GM10248 (cell line): ENCODE data around the gene PRR23A.

Experiments used
- CTCF ChIA-PET: fragments of 300-600 bp; sonication (Branson Sonifier 250); formaldehyde crosslinking; extraction: SDS; loops from one replicate; lab custom pipeline; 2021; ENCODE audit warnings: antibody characterized with exemption; lab: Yijun Ruan, JAX
- POLR2A ChIA-PET: fragments of 350-650 bp; sonication (Branson Sonifier 250); formaldehyde crosslinking; extraction: SDS; loops from one replicate; lab custom pipeline; 2020; ENCODE audit warnings: antibody characterized with exemption; lab: Yijun Ruan, JAX
- DNase-seq: peaks from one replicate; pipeline ENCODE4 v3.0.0; 2012; ENCODE audit errors: extremely low spot score
- TF ChIP-seq, protein P1 (sequence below): IDR thresholded peaks from 2 replicates; pipeline ENCODE4 v1.5.1; 2012; ENCODE audit warnings: mild to moderate bottlenecking, low read depth; ENCODE audit errors: extremely low read depth, missing control alignments, control extremely low read depth

Gene PRR23A

DNA sequence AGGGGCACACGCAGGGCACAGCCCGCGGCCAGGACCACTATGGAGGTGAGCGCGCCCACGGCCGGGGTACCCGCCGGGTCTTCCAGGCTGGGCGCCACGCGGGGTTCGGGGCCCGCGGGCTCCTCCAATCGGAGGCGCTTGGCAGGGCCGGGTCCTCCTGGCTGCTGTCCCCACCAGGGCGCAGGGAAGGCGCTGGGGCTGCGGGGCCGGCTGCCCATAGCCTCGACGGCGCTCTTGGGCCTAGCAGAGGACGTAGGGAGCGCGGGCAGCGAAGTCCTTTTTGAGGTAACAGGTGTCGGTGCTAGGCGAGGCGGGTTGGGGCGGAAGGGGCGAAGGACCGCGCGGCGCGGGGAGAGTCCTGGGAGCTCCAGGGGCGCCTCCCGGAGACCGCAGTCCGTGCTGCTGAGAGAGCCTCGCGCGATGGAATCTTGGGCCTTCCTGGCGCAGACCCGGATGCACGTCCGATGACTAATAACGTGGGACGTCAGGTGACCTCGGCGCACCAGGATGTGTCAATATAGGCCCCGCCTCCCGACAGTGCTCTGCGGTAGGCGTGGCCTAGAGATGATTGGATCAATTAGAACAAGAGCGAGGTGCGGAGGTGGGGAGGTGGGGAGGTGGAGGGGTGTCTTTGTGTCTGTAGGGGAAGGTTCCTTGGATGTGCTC is at the start of gene PRR23A:
PRR23A (minus strand) TSS at position 218 of the 666 bp plus-strand sequence; CDS start at position 218, 0 bp downstream.
- ChIA-PET POLR2A (no interaction called here), CTCF (interaction anchor here (1.1 kb wide), 1 partner anchor 11 kb away, joined by 3 read pairs; no protein-coding TSS in a partner anchor)
- DNase-seq = no peak
- TF ChIP-seq, protein P1, sequence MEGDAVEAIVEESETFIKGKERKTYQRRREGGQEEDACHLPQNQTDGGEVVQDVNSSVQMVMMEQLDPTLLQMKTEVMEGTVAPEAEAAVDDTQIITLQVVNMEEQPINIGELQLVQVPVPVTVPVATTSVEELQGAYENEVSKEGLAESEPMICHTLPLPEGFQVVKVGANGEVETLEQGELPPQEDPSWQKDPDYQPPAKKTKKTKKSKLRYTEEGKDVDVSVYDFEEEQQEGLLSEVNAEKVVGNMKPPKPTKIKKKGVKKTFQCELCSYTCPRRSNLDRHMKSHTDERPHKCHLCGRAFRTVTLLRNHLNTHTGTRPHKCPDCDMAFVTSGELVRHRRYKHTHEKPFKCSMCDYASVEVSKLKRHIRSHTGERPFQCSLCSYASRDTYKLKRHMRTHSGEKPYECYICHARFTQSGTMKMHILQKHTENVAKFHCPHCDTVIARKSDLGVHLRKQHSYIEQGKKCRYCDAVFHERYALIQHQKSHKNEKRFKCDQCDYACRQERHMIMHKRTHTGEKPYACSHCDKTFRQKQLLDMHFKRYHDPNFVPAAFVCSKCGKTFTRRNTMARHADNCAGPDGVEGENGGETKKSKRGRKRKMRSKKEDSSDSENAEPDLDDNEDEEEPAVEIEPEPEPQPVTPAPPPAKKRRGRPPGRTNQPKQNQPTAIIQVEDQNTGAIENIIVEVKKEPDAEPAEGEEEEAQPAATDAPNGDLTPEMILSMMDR = no peak

DNA sequence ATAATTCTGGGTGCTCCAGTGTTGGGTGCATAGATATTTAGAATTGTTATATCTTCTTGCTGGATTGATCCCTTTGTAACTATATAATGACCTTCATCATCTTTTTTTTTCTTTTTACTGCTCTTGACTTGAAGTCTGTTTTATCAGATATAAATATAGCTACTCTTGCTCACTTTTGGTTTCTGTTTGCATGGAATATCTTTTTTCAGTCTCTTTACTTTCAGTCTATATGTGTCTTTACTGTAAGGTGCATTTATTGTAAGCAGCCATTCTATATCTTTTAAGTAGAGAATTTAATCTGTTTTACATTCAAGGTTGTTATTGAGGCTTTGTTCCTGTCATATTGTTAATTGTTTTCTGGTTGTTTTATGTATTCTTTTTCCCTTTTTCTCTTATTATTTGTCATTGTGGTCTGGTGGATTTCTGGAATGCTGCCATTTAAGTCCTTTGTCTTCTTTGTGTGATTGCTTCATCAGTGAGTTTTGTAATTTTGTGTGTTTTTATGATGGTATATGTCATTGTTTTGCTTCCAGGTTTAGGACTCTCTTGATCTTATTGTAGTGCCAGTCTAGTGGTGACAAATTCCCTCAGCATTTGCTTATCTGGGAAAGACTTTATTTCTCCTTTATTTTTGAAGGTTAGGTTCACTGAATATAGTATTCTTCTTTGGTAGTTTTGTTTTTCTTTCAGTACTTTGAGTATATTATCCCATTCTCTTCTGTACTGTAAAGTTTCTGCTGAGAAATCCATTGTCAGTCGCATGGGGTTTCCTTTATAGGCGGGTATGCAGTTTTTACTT is 46.9 kb upstream of the PRR23A start:
- no peak for DNase-seq
- ChIA-PET CTCF (interaction anchor here (0.9 kb wide), 1 partner anchor 20 kb away, joined by 3 read pairs; no protein-coding TSS in a partner anchor), POLR2A (no interaction called here)
- TF ChIP-seq, protein P1 = no peak

DNA sequence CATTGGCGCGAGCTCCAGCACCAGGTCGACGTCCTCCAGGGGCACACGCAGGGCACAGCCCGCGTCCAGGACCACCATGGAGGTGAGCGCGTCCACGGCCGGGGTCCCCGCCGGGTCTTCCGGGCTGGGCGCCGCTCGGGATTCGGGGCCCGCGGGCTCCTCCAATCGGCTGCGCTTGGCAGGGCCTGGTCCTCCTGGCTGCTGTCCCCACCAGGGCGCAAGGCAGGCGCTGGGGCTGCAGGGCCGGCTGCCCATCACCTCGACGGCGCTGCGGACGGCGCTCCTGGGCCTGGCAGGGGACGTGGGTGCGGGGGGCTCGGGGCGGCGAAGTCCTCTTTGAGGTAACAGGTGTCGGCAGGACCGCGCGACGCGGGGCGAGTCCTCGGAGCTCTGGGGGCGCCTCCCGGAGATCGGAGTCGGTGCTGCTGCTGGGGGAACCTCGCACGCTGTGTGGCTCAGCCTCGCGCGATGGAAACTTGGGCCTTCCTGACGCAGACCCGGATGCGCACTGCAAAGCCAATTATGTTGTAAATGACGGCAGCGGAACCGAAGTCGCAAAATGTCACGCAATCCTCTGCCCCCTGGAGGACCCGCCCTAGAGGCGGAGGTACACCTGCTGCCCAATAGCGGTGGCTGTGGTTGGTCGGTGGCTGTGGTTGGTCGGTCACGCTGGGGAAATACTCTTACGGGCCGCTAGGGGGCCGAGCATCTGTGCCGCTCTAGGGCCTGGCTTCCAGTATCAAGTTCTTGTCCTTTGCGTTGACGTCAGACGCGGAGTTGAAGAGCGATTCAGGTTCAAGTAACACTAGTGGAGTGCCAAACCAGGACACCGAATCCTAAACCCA is 38.5 kb upstream of the PRR23A start, which contains the start of gene PRR23C:
PRR23C (minus strand) TSS at position 527 of the 845 bp plus-strand sequence; CDS start at position 255, 272 bp downstream.
- ChIA-PET CTCF (no interaction called here), POLR2A (no interaction called here)
- no peak for DNase-seq
- TF ChIP-seq, protein P1 = no peak

DNA sequence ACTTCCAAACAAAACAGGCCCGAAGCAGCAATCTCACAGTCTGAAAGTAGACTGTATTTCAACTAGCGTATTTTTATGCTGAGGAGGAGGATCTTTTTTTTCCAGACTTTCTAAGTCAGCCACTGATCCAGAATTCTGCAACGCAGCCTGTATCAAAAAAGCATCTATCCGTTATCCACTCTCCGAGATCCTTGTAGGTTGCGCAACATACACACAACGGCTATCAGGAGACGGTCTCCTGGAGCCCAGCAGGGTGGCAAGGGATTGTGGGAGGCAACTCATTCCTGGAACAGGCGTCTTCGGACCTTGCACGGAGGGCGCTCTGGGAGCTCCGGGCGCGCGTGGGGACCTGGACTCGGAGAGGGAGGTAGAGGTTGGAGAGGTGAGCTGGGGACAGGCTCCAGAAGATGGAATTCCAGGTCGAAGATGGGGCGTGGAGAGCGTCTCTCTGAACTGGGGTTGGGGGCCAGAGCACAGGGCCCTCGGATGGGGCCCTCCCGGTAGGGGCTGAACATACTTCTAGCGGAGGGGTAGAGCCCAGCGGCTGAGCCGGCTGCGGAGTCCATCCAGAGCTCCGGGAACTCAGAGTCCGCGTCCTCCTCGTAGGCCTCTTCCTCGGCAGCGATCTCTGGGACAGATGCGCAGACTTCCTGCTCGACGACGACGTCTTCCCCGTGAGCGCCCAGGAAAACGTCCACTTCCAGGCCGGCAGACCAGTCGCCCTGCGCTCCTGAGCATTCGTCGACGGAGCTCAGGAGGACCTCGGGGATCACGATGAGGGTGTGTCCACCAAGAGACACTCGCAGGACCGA is 37.7 kb upstream of the PRR23A start:
- CTCF ChIA-PET = no interaction called here
- no peak for DNase-seq
- POLR2A ChIA-PET = no interaction called here
- TF ChIP-seq, protein P1 = no peak

DNA sequence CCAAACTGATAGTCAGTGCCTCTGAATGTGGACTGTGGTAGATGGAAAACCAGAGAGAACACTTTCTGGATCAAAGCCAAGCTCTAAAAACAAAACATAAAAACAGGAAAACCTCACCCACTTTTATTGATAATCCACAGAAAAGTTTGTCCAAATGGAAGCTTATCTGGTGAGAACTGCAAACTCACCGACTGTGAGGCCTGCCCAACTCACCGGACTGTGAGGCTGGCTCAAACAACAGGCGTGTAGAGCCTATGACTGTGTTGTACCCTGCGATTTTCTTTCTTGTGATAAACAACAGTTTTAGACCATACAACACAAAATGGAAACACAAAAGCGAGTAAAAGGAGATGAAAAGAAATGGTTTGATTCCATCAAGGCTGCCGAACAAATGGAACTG is 31.4 kb upstream of the PRR23A start:
- CTCF ChIA-PET = no interaction called here
- DNase-seq = no peak
- TF ChIP-seq, protein P1 = no peak
- POLR2A ChIA-PET = no interaction called here
